GM21528 (cell line): Measurements from ENCODE around the gene CNDP1.
"Not testable (repeated sequence)": the region's sequence is repeated elsewhere in the genome, so short reads cannot be mapped to it uniquely, and the experiment has no call there.

Source experiments
- ATAC-seq: cut with Tn5 transposase; IDR thresholded peaks from one replicate; pipeline ENCODE4 v1.9.1; 2021; ENCODE audit warnings: mild to moderate bottlenecking, moderate library complexity; ENCODE audit not compliant: unreplicated experiment, low FRiP score

The CNDP1 gene

GRCh38 chr18:74520096-74520833, 14.0 kb upstream of the CNDP1 start:
- ATAC-seq, result no peak

- no peak for ATAC-seq
Observed at GRCh38 chr18:74521068-74521725, 13.1 kb upstream of the CNDP1 start.

- no peak for ATAC-seq
Observed at GRCh38 chr18:74522635-74523548, 11.4 kb upstream of the CNDP1 start.

- ATAC-seq, result no peak
Observed at GRCh38 chr18:74524097-74524496, 10.2 kb upstream of the CNDP1 start.

- not testable (repeated sequence) for ATAC-seq
Observed at GRCh38 chr18:74524915-74525314, 9.4 kb upstream of the CNDP1 start.

- no peak for ATAC-seq
Observed at GRCh38 chr18:74525741-74526140, 8.6 kb upstream of the CNDP1 start.

GRCh38 chr18:74526488-74526887, 7.8 kb upstream of the CNDP1 start:
- ATAC-seq, result no peak

- peak; percentile 77 for ATAC-seq
Observed at GRCh38 chr18:74528478-74528877, 5.8 kb upstream of the CNDP1 start.

- no peak for ATAC-seq
Observed at GRCh38 chr18:74528913-74529312, 5.4 kb upstream of the CNDP1 start.

- ATAC-seq, result no peak
Observed at GRCh38 chr18:74529378-74529777, 4.9 kb upstream of the CNDP1 start.

- no peak for ATAC-seq
Observed at GRCh38 chr18:74529811-74530583, 4.3 kb upstream of the CNDP1 start.

- ATAC-seq, result no peak
Observed at GRCh38 chr18:74530584-74530862, 3.8 kb upstream of the CNDP1 start.

GRCh38 chr18:74531043-74531442, 3.3 kb upstream of the CNDP1 start:
- ATAC-seq, result no peak

GRCh38 chr18:74532511-74533025, 1.7 kb upstream of the CNDP1 start:
- ATAC-seq, result no peak

GRCh38 chr18:74533666-74534065, 634 bp upstream of the CNDP1 start:
- no peak for ATAC-seq

- ATAC-seq, result peak; percentile 86
Observed at GRCh38 chr18:74534981-74535649, 815 bp downstream of the CNDP1 start.

GRCh38 chr18:74539289-74539688, 5.0 kb downstream of the CNDP1 start:
- no peak for ATAC-seq

GRCh38 chr18:74540652-74541421, 6.5 kb downstream of the CNDP1 start:
- ATAC-seq, result no peak
